Mesothelial cell of epicardium (in vitro differentiated cells): Measurements from ENCODE around the gene CLUH. TPM values are rescaled to one million over a fixed set of nuclear protein-coding genes. Genes with fewer than 3 reads are reported as not detected.

Experiments used
- DNase-seq, 2 experiments: peaks; one replicate each; pipeline ENCODE4 v3.0.0; 2021; ENCODE audit warnings: low spot score in 2 of 2; ENCODE audit not compliant: unreplicated experiment in 2 of 2
- H3K27ac Mint-ChIP-seq: 2 replicates; pipeline ENCODE4 v1.8.0; 2021; ENCODE audit warnings: mixed read lengths
- H3K27me3 Mint-ChIP-seq: 2 replicates; pipeline ENCODE4 v1.8.0; 2021; ENCODE audit warnings: low read depth, mixed read lengths
- H3K36me3 Mint-ChIP-seq: 2 replicates; pipeline ENCODE4 v1.8.0; 2021; ENCODE audit warnings: mixed read lengths
- H3K4me1 Mint-ChIP-seq: 2 replicates; pipeline ENCODE4 v1.8.0; 2021; ENCODE audit warnings: mixed read lengths
- H3K4me3 Mint-ChIP-seq: 2 replicates; pipeline ENCODE4 v1.8.0; 2021; ENCODE audit warnings: mild to moderate bottlenecking, moderate library complexity, mixed read lengths
- H3K9me3 Mint-ChIP-seq: 2 replicates; pipeline ENCODE4 v1.8.0; 2021; ENCODE audit warnings: mixed read lengths
- CTCF ChIP-seq: fragments of 200-600 bp; sonication (generic); IDR thresholded peaks from one replicate; pipeline ENCODE4 v1.5.0; 2021; ENCODE audit warnings: antibody characterized with exemption; ENCODE audit not compliant: unreplicated experiment
- total RNA-seq: library from RNA; stranded (reverse); gene quantifications from 3 replicates; pipeline ENCODE4 v1.2.1, GENCODE V29; 2021

The CLUH gene
- total RNA-seq, 1 donor from 2014 or later: 46.9 TPM

DNA sequence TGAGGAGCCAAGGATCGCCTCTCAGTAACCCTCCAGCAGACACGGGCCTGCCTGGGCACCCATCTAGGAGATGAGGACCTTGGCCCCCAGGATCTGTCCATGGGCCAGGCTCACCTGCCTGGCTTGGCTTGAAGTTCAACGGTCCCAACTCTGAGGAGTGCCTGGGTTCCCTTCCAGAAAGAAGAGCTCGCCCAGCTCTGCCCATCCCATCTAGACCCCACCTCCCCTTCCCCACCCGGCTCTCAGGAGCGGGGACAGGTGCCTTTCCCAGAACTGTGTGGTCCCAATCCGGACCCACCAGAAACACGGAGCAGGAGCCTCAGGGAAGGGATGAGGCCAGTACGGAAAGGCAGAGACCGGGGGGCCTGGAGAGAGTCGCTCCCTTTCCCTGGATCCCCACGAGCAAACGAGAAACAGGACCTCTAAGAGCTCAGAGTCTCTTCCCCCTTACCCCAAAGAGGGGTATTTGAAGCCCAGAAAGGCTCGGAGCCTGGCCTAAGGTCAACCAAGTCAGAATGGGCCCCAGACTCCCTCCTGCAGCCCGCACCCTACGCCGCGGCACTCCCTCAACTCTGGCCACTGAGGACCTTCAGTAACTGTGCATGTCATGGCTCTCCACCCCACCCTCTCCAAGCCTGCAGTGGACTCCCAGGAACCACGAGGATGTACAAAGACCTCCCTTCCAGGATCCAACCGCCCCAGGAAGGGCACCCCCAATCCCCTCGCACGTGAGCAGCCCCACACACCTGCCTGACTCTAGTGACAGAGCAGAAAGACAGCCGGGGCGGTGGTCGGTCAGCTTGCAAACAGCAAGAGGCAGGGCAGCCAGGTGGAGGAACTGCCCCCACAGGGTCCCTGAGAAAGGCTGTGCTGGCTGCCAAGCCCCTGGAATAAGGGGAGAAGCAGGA lies 5.4 kb downstream of the CLUH start:
- no peaks in the 10 kb centered on the region for H3K27me3 Mint-ChIP-seq
- no peak for DNase-seq
- no peak overlapping the region for H3K27ac Mint-ChIP-seq
- no peak overlapping the region for H3K4me3 Mint-ChIP-seq
- H3K4me1 Mint-ChIP-seq: peaks cover 23% of the 10 kb centered on the region
- no peak for TF ChIP-seq CTCF
- H3K36me3 Mint-ChIP-seq: no peaks in the 10 kb centered on the region
- H3K9me3 Mint-ChIP-seq: no peaks in the 10 kb centered on the region

DNA sequence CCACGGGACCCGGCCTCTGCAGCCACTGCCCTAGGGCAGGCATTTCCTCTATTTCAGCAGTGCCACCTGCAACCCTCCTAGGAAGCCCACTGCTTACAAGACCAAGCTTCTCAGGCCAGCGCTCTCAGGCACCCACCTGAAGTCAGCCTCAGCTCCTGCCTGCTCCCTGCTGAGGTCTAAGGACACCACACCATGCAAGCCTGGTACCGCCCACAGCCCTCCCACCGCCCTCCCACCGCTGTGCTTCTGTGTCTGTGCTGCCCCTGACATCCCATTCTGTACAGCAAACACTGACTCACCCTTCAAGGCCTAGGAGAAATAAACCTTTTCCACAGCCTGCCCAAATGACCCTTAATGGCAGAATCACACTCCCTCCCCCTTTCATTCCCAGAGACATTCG lies 6.3 kb downstream of the CLUH start:
- no peaks in the 10 kb centered on the region for H3K36me3 Mint-ChIP-seq
- peaks cover 17% of the 10 kb centered on the region for H3K4me1 Mint-ChIP-seq
- no peaks in the 10 kb centered on the region for H3K9me3 Mint-ChIP-seq
- no peaks in the 10 kb centered on the region for H3K27me3 Mint-ChIP-seq
- no peak for TF ChIP-seq CTCF
- H3K27ac Mint-ChIP-seq: no peak overlapping the region
- H3K4me3 Mint-ChIP-seq: no peak overlapping the region
- no peak for DNase-seq

DNA sequence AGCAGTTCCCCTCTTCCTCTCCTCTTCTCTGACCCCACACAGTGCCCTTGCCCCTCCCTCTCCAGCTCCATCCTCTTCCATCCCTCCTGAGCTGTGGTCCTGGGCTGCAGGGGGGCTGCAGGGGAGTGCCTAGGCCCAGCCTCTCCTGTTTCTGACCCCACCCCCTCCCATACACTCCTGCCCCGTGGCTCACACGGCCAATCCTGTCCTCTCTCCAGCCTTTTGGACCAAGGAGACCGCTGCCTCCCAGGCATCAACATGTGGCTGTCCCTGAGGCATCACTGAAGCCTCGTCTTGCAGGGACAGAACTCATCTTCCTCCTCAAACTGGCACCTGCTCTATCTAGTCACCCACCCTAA lies 6.7 kb downstream of the CLUH start:
- no peak for DNase-seq
- Mint-ChIP-seq H3K4me3 (no peak overlapping the region), H3K27ac (no peak overlapping the region), H3K27me3 (no peaks in the 10 kb centered on the region), H3K36me3 (no peaks in the 10 kb centered on the region), H3K9me3 (no peaks in the 10 kb centered on the region), H3K4me1 (peaks cover 13% of the 10 kb centered on the region)
- no peak for TF ChIP-seq CTCF

GRCh38 chr17:2704031-2704889 lies 7.3 kb downstream of the CLUH start:
- H3K27ac Mint-ChIP-seq: no peak overlapping the region
- no peaks in the 10 kb centered on the region for H3K9me3 Mint-ChIP-seq

GRCh38 chr17:2703606-2704005 lies 8.0 kb downstream of the CLUH start:
- no peaks in the 10 kb centered on the region for H3K27me3 Mint-ChIP-seq
- no peak for DNase-seq
- no peak for TF ChIP-seq CTCF
- H3K27ac Mint-ChIP-seq: no peak overlapping the region
- no peaks in the 10 kb centered on the region for H3K9me3 Mint-ChIP-seq
- no peak overlapping the region for H3K4me3 Mint-ChIP-seq
- no peaks in the 10 kb centered on the region for H3K36me3 Mint-ChIP-seq
- peaks cover 2% of the 10 kb centered on the region for H3K4me1 Mint-ChIP-seq

More at GRCh38 chr17:2704031-2704889, 7.3 kb downstream of the CLUH start:
- Mint-ChIP-seq H3K27me3 (no peaks in the 10 kb centered on the region), H3K4me1 (peaks cover 7% of the 10 kb centered on the region), H3K36me3 (no peaks in the 10 kb centered on the region), H3K4me3 (no peak overlapping the region)
- no peak for DNase-seq
- no peak for TF ChIP-seq CTCF
